Esophagus muscularis mucosa (tissue), 4 donors: Measurements from ENCODE around the gene KIRREL3. TPM values are rescaled to one million over a fixed set of nuclear protein-coding genes. Genes with fewer than 3 reads are reported as not detected.

Source experiments
- DNase-seq: peaks from one replicate; pipeline ENCODE4 v3.0.0-alpha.2; 2017; ENCODE audit errors: extremely low spot score
- H3K27ac ChIP-seq, 4 donors: fragments of 200-600 bp; sonication (generic); replicated peaks in 1 of 4; 1 replicate in 3 of 4; 2 replicates in 1 of 4; pipeline ENCODE4 v1.5.1; 2016 to 2019; ENCODE audit warnings: mild to moderate bottlenecking in 1 of 4
- H3K27me3 ChIP-seq, 4 donors: fragments of 200-600 bp; sonication (generic); one replicate each; pipeline versions ENCODE4 v1.5.1 to v1.6.0; 2016 to 2019
- H3K36me3 ChIP-seq, 4 donors: fragments of 200-600 bp; sonication (generic); one replicate each; pipeline ENCODE4 v1.5.1; 2016 to 2019
- H3K4me1 ChIP-seq, 4 donors: fragments of 200-600 bp; sonication (generic); one replicate each; pipeline ENCODE4 v1.5.1; 2016 to 2019
- H3K4me3 ChIP-seq, 4 donors: fragments of 200-600 bp; sonication (generic); 1 replicate in 2 of 4; 2 replicates in 2 of 4; pipeline ENCODE4 v1.5.1; 2016 to 2019; ENCODE audit warnings: mild to moderate bottlenecking in 4 of 4, moderate library complexity in 1 of 4
- H3K9me3 ChIP-seq, 4 donors: fragments of 200-600 bp; sonication (generic); 1 replicate in 3 of 4; 2 replicates in 1 of 4; pipeline ENCODE4 v1.5.1; 2016 to 2019
- EP300 ChIP-seq: sonication (generic); formaldehyde crosslinking; IDR thresholded peaks from one replicate; pipeline ENCODE4 v1.6.1; 2017; ENCODE audit warnings: antibody characterized with exemption
- POLR2A ChIP-seq: fragments of 450-650 bp; IDR thresholded peaks from one replicate; pipeline ENCODE4 v1.6.1; 2017; ENCODE audit warnings: antibody characterized with exemption, moderate library complexity, mild to moderate bottlenecking, low read depth
- POLR2AphosphoS5 ChIP-seq, 2 donors: sonication (generic); formaldehyde crosslinking; IDR thresholded peaks; one replicate each; pipeline ENCODE4 v1.6.1; 2017; ENCODE audit warnings: antibody characterized with exemption in 2 of 2
- WGBS: methylation state at CpG from one replicate; pipeline ENCODE4 v1.1.5; 2018; 5-methylcytosine and 5-hydroxymethylcytosine counted together
- intact Hi-C: fragments of 100-400 bp; cut with DNase I; formaldehyde crosslinking; loops from one replicate; pipeline ENCODE4 v1.15.1; 2023
- total RNA-seq, 4 donors: library from RNA; depleted of rRNA; stranded (reverse); fragments of >200 nt; gene quantifications; one replicate each; pipeline versions ENCODE4 v1.1.0 to v1.2.1, GENCODE V29; 2016
- TF ChIP-seq, protein P1 (sequence below), 3 experiments: fragments of 200-600 bp in 2 of 3; fragments of 450-650 bp in 1 of 3; sonication (generic) in 2 of 3; IDR thresholded peaks; one replicate each; pipeline ENCODE4 v1.5.1; 2017 to 2019; ENCODE audit warnings: antibody characterized with exemption in 3 of 3, mild to moderate bottlenecking in 2 of 3, moderate library complexity in 1 of 3

The KIRREL3 gene
- total RNA-seq, 4 donors from 2014 or later = 1.7 to 6.5 (median 3.1) TPM

- intact Hi-C loops = no loop called here
- no peak for DNase-seq
- WGBS = 82% methylated on average over 7 of the region's 11 CpGs
These were observed 487.5 kb downstream of the KIRREL3 start for GRCh38 chr11:126512741-126513715.

DNA sequence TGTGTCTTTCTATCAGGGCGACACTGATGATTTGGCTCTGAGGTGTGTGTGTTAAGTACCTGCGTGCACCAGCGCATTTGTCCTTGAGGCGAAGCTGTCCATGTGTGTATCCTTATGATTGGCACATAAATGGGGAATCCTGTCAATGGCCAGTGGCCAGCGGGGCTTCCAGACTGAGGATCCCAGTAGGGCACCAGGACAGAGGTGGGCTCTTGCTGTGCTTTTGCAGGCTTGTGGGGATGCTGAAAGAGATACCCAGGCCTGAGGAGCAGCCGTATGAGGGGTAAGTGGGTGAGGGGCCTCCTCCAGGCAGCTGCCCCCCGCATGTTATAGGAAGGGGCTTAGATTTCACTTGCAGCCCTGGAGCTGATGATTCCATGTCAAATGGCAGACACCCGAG lies 488.3 kb downstream of the KIRREL3 start:
- WGBS = 93% methylated on average over 5 of the region's 8 CpGs
- Histone ChIP-seq H3K4me1 (no peaks in the 10 kb centered on the region), H3K4me3 (no peak overlapping the region), H3K36me3 (no peaks in the 10 kb centered on the region), H3K27ac (no peak overlapping the region), H3K9me3 (peaks cover 0 to 6% (median 0%) of the 10 kb centered on the region in 4 donors), H3K27me3 (peaks cover 0 to 44% (median 0%) of the 10 kb centered on the region in 4 donors)
- DNase-seq = no peak
- no peak for TF ChIP-seq POLR2A
- no peak for TF ChIP-seq POLR2AphosphoS5 (IDR thresholded peaks at IDR 0.05)
- TF ChIP-seq, protein P1, sequence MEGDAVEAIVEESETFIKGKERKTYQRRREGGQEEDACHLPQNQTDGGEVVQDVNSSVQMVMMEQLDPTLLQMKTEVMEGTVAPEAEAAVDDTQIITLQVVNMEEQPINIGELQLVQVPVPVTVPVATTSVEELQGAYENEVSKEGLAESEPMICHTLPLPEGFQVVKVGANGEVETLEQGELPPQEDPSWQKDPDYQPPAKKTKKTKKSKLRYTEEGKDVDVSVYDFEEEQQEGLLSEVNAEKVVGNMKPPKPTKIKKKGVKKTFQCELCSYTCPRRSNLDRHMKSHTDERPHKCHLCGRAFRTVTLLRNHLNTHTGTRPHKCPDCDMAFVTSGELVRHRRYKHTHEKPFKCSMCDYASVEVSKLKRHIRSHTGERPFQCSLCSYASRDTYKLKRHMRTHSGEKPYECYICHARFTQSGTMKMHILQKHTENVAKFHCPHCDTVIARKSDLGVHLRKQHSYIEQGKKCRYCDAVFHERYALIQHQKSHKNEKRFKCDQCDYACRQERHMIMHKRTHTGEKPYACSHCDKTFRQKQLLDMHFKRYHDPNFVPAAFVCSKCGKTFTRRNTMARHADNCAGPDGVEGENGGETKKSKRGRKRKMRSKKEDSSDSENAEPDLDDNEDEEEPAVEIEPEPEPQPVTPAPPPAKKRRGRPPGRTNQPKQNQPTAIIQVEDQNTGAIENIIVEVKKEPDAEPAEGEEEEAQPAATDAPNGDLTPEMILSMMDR (IDR thresholded peaks at IDR 0.05) = no peak
- no peak for TF ChIP-seq EP300
- intact Hi-C loops = no loop called here

More at GRCh38 chr11:126512741-126513715, 487.5 kb downstream of the KIRREL3 start:
- TF ChIP-seq, protein P1 (IDR thresholded peaks at IDR 0.05) = no peak
- TF ChIP-seq POLR2AphosphoS5 (IDR thresholded peaks at IDR 0.05) (no peak), POLR2A (no peak), EP300 (no peak)
- Histone ChIP-seq H3K27ac (no peak overlapping the region), H3K4me3 (no peak overlapping the region), H3K9me3 (no peaks in the 10 kb centered on the region), H3K4me1 (no peaks in the 10 kb centered on the region), H3K27me3 (peaks cover 0 to 45% (median 0%) of the 10 kb centered on the region in 4 donors), H3K36me3 (no peaks in the 10 kb centered on the region)

- H3K4me3 ChIP-seq = no peak overlapping the region
- no peaks in the 10 kb centered on the region for H3K36me3 ChIP-seq
- H3K9me3 ChIP-seq = peaks cover 0 to 12% (median 5%) of the 10 kb centered on the region in 4 donors
- WGBS = 71% methylated on average over 11 of the region's 14 CpGs
- DNase-seq = no peak
- peaks cover 0 to 43% (median 0%) of the 10 kb centered on the region in 4 donors for H3K27me3 ChIP-seq
- intact Hi-C loops = no loop called here
- H3K4me1 ChIP-seq = no peaks in the 10 kb centered on the region
- TF ChIP-seq, protein P1 (IDR thresholded peaks at IDR 0.05) = no peak
- TF ChIP-seq POLR2AphosphoS5 (IDR thresholded peaks at IDR 0.05) (no peak), POLR2A (no peak), EP300 (no peak)
- H3K27ac ChIP-seq = no peak overlapping the region
These were observed 489.0 kb downstream of the KIRREL3 start for GRCh38 chr11:126511475-126512115.

GRCh38 chr11:126510621-126511370 lies 489.8 kb downstream of the KIRREL3 start:
- Histone ChIP-seq H3K4me3 (no peak overlapping the region), H3K27ac (no peak overlapping the region), H3K9me3 (peaks cover 0 to 17% (median 11%) of the 10 kb centered on the region in 4 donors), H3K4me1 (no peaks in the 10 kb centered on the region), H3K27me3 (peaks cover 0 to 43% (median 0%) of the 10 kb centered on the region in 4 donors), H3K36me3 (no peaks in the 10 kb centered on the region)
- TF ChIP-seq, protein P1 (IDR thresholded peaks at IDR 0.05) = no peak
- TF ChIP-seq POLR2AphosphoS5 (IDR thresholded peaks at IDR 0.05) (no peak), POLR2A (no peak), EP300 (no peak)
- DNase-seq = no peak
- intact Hi-C loops = no loop called here
- WGBS = 73% methylated on average over 5 of the region's 5 CpGs
